Left cardiac atrium (tissue), 4 donors: ENCODE results near the gene DDX39B. TPM values are rescaled to one million over a fixed set of nuclear protein-coding genes. Genes with fewer than 3 reads are reported as not detected.

Experiments used
- ATAC-seq, 2 donors: fragments of 200-7000 bp; cut with Tn5 transposase; one replicate each; pipeline ENCODE4 v1.9.1; 2020; ENCODE audit warnings: mild to moderate bottlenecking in 2 of 2, moderate library complexity in 2 of 2
- DNase-seq: peaks from one replicate; pipeline ENCODE4 v3.0.0-alpha.2; 2020
- intact Hi-C, 2 donors: fragments of 100-400 bp; cut with DNase I; formaldehyde crosslinking; loops; one replicate each; pipeline versions ENCODE4 v1.14.1 to v1.15.1; 2022 to 2023
- total RNA-seq, 2 donors: library from RNA; stranded (reverse); fragmentation: NEBNext Ultra II Directional; extraction: Animal tissue kit (Norgen Biotek cat#: 25700); gene quantifications; one replicate each; pipeline ENCODE4 v1.2.1, GENCODE V29; 2021
- donor health status: DM: no; HTN: yes; CAD: no.
- donor health status: DM: no; HTN: yes; CAD: no; lungs with severe emphysema.
- donor health status: DM: yes; HTN: yes; CAD: no.
- donor health status: Dilated cardiomyopathy.

Gene DDX39B
- total RNA-seq, 2 donors from 2014 or later: 188 to 224 TPM

GRCh38 chr6:31577579-31577966, 35.8 kb upstream of the DDX39B start:
- ATAC-seq (no peak), DNase-seq (no peak)
- intact Hi-C loops: no loop called here

DNA sequence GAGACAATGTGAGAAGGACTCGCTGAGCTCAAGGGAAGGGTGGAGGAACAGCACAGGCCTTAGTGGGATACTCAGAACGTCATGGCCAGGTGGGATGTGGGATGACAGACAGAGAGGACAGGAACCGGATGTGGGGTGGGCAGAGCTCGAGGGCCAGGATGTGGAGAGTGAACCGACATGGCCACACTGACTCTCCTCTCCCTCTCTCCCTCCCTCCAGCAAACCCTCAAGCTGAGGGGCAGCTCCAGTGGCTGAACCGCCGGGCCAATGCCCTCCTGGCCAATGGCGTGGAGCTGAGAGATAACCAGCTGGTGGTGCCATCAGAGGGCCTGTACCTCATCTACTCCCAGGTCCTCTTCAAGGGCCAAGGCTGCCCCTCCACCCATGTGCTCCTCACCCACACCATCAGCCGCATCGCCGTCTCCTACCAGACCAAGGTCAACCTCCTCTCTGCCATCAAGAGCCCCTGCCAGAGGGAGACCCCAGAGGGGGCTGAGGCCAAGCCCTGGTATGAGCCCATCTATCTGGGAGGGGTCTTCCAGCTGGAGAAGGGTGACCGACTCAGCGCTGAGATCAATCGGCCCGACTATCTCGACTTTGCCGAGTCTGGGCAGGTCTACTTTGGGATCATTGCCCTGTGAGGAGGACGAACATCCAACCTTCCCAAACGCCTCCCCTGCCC, 35.2 kb upstream of the DDX39B start:
- ATAC-seq (no peak), DNase-seq (no peak)
- intact Hi-C loops: no loop called here

DNA sequence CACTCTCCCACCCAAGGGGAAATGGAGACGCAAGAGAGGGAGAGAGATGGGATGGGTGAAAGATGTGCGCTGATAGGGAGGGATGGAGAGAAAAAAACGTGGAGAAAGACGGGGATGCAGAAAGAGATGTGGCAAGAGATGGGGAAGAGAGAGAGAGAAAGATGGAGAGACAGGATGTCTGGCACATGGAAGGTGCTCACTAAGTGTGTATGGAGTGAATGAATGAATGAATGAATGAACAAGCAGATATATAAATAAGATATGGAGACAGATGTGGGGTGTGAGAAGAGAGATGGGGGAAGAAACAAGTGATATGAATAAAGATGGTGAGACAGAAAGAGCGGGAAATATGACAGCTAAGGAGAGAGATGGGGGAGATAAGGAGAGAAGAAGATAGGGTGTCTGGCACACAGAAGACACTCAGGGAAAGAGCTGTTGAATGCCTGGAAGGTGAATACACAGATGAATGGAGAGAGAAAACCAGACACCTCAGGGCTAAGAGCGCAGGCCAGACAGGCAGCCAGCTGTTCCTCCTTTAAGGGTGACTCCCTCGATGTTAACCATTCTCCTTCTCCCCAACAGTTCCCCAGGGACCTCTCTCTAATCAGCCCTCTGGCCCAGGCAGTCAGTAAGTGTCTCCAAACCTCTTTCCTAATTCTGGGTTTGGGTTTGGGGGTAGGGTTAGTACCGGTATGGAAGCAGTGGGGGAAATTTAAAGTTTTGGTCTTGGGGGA, 34.3 kb upstream of the DDX39B start:
- intact Hi-C loops: no loop called here
- DNase-seq (no peak), ATAC-seq (no peak)

GRCh38 chr6:31575335-31575901, 33.6 kb upstream of the DDX39B start, which contains the start of gene TNF:
Gene TNF (plus strand): TSS chr6:31575565. CDS start chr6:31575742, 177 bp downstream.
- ATAC-seq (peak; percentile 47 to 59), DNase-seq (peak; percentile 45)
- intact Hi-C loops: no loop called here

- intact Hi-C loops: no loop called here
- no peak for ATAC-seq
- no peak for DNase-seq
Measured at GRCh38 chr6:31574106-31575061, 32.6 kb upstream of the DDX39B start.

DNA sequence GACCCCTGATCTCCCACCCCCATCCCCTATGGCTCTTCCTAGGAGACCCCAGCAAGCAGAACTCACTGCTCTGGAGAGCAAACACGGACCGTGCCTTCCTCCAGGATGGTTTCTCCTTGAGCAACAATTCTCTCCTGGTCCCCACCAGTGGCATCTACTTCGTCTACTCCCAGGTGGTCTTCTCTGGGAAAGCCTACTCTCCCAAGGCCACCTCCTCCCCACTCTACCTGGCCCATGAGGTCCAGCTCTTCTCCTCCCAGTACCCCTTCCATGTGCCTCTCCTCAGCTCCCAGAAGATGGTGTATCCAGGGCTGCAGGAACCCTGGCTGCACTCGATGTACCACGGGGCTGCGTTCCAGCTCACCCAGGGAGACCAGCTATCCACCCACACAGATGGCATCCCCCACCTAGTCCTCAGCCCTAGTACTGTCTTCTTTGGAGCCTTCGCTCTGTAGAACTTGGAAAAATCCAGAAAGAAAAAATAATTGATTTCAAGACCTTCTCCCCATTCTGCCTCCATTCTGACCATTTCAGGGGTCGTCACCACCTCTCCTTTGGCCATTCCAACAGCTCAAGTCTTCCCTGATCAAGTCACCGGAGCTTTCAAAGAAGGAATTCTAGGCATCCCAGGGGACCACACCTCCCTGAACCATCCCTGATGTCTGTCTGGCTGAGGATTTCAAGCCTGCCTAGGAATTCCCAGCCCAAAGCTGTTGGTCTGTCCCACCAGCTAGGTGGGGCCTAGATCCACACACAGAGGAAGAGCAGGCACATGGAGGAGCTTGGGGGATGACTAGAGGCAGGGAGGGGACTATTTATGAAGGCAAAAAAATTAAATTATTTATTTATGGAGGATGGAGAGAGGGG, 31.7 kb upstream of the DDX39B start:
- DNase-seq (no peak), ATAC-seq (no peak)
- intact Hi-C loops: no loop called here

DNA sequence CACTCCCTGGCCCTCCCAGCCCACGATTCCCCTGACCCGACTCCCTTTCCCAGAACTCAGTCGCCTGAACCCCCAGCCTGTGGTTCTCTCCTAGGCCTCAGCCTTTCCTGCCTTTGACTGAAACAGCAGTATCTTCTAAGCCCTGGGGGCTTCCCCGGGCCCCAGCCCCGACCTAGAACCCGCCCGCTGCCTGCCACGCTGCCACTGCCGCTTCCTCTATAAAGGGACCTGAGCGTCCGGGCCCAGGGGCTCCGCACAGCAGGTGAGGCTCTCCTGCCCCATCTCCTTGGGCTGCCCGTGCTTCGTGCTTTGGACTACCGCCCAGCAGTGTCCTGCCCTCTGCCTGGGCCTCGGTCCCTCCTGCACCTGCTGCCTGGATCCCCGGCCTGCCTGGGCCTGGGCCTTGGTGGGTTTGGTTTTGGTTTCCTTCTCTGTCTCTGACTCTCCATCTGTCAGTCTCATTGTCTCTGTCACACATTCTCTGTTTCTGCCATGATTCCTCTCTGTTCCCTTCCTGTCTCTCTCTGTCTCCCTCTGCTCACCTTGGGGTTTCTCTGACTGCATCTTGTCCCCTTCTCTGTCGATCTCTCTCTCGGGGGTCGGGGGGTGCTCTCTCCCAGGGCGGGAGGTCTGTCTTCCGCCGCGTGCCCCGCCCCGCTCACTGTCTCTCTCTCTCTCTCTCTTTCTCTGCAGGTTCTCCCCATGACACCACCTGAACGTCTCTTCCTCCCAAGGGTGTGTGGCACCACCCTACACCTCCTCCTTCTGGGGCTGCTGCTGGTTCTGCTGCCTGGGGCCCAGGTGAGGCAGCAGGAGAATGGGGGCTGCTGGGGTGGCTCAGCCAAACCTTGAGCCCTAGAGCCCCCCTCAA, 30.5 kb upstream of the DDX39B start, which contains the start of gene LTA:
Gene LTA, plus strand, starts transcription at position 249 of the 871 bp plus-strand sequence. Its CDS starts 454 bp downstream, at position 703.
- intact Hi-C loops: no loop called here
- no peak for DNase-seq
- ATAC-seq: peak in 1 of 2 donors; percentile 23

DNA sequence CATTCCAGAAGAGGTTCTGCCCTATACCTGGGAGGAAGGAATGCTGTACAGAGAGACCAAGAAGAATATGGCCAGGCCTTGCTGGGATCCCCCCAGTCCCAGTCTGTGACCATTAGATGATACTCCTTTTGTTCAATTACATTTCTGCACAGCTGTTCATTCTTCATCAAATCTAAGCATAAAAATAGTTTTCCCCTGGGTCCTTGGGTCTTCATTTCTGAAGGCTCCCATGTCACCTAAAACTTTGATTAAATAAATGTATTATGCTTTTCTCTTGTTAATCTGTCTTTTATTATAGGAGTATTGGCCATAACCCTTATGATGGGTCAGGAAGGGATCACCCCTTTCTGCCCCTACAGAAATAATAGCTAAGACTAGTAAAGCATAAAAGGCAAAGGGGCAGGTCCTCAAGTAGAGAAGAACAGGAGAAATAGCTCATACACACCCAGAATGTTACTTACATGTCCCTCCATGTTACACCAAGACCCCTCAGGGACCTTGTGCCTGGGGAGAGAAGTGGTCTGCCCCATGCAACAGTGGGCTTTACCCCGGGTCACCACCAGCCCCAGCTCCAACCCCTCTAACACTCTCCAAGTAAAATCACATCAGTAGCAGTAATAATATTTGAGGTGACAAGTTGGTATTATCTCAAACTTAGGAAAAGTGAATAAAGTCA, 28.2 kb upstream of the DDX39B start:
- ATAC-seq (no peak), DNase-seq (no peak)
- intact Hi-C loops: no loop called here

DNA sequence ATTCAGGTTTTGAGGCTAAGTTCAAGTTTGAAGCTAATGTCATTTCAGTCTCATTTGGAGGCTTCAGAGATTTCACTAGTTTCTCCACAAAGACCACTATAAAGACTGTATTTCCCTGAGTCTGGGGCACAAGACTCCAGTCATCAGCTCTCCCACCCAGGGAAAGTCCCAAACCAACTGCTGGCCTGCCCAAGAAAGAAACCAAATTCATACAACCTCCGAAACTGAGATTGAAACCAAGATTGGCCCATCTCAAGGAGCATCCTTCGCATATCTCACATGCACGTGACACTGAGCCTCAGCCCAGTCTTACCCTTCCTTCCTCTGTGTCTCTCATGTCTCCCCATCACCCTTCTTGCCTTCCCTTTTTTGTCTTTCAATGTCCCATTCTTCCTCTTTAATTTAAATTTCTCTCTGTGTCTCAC, 26.7 kb upstream of the DDX39B start:
- intact Hi-C loops: no loop called here
- peak; percentile 43 to 61 for ATAC-seq
- DNase-seq: no peak

- intact Hi-C loops: no loop called here
Measured at GRCh38 chr6:31567531-31568370, 25.9 kb upstream of the DDX39B start.

DNA sequence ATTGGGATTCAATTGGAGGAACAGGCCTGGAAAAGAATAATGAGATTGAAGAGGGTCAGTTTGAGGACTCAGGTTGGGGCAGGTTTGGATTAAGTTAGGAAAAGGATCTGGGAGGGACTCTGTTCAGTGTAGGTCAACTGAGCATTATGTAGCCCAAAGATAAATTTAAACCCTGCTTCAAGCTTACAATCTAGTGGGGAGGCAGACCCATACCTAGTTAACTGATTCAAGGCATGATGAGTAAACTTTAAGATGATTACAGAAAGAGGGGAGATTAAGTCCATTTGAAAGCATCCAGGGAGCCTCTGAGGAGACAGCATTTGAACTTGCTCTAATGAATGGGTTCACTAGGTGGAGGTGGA, 18.9 kb upstream of the DDX39B start:
- ATAC-seq (no peak), DNase-seq (no peak)
- intact Hi-C loops: no loop called here

More at GRCh38 chr6:31567531-31568370, 25.9 kb upstream of the DDX39B start:
- DNase-seq (no peak), ATAC-seq (no peak)

DNA sequence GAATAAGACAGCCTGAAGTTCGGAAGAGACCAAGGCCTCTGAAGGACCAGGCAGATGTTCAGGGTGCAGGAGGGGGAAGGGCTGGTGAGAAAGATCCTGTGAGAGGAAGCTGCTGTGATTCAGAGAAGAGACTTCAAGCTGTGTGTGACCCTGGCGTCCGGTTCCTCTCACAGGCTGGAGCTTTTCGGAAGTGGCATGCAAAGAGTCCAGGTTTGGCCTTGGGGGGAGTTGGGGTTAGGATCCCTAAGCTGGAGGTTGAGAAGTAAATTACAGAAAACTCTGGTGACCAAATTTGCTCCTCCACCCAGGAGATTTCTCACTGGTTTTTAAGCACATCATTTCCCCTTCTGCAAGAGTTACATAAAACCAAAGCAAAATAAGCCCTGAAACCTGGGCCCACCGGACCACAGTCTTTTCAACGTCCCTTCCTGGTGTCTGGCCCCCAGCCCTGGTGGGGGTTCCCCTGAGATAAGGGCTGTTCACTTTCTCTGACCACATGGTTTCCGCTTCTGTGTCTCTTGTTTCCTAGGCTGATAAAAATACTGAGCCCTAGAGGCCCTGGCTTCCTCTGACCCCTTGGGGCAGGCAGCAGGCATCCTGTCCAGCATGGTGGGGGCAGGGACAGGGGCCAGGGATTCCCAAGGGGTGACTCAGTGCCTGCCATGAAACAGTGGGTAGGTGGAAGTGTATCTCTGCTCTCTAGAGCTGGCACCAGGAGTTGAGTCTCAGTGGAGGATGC, 18.3 kb upstream of the DDX39B start:
- intact Hi-C loops: no loop called here
- DNase-seq: peak; percentile 82
- ATAC-seq: peak; percentile 82 to 88

DNA sequence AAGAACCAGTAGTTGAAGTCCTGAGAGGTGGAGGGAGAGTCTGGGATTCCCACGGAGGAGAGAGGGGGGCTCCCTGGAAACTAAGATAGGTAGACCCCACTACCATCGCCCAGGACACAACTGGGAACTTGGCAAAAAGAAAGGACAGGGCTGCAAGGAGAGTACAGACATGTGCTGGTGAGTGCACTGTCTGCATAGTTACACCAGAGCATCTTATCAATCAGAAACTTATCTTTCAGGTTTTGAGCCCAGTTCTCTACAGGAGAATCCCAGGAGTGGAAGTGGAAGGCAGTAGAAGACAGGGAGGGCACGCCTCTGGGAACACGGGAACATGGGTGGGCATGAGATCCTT, 17.8 kb upstream of the DDX39B start:
- ATAC-seq (no peak), DNase-seq (no peak)
- intact Hi-C loops: no loop called here

DNA sequence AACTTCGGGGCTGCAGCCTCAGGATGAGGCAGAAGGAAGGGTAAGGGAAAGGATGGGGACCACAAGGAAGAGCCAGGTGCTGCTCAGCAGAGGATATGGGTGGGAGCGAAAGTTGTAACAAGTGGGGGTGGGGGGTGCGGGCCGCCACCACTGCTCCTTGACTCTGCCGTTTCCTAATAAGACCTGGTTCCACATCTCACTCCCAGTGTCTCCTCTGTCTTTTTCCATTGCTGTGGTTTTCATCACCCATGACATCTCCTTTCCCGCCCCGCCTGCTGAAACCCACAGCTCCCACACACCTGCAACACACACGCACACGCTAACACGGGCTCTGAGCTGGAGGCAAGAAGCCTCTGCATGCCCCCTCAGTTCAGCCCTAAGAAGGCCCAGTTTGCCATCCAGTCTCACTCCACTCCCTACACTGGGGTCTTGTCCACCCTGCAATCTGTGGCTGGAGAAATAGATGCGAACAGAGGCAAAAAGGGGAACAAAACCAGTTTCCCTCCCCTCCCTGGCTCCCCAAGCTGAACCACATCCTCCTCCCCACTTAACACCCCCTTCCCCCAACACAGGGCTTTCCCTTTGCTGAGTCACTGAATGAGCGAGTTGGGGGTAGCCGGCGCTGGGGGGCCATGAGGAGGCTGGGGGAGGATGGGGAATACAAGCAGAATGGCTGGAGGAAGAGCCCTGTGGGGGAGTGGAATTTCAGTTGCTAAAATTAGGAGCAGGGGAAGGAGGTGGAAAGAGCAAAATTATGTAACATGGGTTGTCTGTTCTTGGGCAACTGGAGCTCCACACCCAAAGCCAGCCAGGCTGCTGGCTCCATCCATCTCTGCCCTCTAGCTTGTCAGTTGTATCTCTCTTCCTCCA, 17.1 kb upstream of the DDX39B start:
- no peak for DNase-seq
- ATAC-seq: peak; percentile 51 to 65
- intact Hi-C loops: no loop called here

DNA sequence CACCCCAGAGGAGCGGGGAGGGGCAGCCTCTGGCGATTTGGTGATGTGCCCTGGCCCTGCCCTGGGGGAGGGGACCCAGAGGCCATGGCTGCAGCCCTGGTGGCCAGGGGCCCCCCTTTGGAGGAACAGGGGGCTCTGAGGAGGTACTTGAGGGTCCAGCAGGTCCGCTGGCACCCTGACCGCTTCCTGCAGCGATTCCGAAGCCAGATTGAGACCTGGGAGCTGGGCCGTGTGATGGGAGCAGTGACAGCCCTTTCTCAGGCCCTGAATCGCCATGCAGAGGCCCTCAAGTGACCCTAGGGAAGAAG, 16.5 kb upstream of the DDX39B start:
- DNase-seq (no peak), ATAC-seq (no peak)
- intact Hi-C loops: no loop called here
